Measurements from ENCODE around the gene PSMA3. TPM values are rescaled to one million over a fixed set of nuclear protein-coding genes. Genes with fewer than 3 reads are reported as not detected.

The PSMA3 gene
- total RNA-seq, 1 donor from 2014 or later = 197 TPM

GRCh38 chr14:58281969-58282368 is 37.3 kb downstream of the PSMA3 start:
- Mint-ChIP-seq H3K27me3 (no peaks in the 10 kb centered on the region), H3K36me3 (ENCODE audit: insufficient read depth) (peaks cover 19% of the 10 kb centered on the region), H3K4me1 (ENCODE audit: low read depth) (peaks cover 17% of the 10 kb centered on the region), H3K9me3 (ENCODE audit: low read depth) (no peaks in the 10 kb centered on the region), H3K4me3 (ENCODE audit: low read depth) (no peak overlapping the region), H3K27ac (peak overlapping the region; percentile 91)
- no peak for DNase-seq (ENCODE audit: low spot score, unreplicated experiment)
- TF ChIP-seq, protein P1, sequence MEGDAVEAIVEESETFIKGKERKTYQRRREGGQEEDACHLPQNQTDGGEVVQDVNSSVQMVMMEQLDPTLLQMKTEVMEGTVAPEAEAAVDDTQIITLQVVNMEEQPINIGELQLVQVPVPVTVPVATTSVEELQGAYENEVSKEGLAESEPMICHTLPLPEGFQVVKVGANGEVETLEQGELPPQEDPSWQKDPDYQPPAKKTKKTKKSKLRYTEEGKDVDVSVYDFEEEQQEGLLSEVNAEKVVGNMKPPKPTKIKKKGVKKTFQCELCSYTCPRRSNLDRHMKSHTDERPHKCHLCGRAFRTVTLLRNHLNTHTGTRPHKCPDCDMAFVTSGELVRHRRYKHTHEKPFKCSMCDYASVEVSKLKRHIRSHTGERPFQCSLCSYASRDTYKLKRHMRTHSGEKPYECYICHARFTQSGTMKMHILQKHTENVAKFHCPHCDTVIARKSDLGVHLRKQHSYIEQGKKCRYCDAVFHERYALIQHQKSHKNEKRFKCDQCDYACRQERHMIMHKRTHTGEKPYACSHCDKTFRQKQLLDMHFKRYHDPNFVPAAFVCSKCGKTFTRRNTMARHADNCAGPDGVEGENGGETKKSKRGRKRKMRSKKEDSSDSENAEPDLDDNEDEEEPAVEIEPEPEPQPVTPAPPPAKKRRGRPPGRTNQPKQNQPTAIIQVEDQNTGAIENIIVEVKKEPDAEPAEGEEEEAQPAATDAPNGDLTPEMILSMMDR (IDR thresholded peaks at IDR 0.05; ENCODE audit: unreplicated experiment) = no peak

DNA sequence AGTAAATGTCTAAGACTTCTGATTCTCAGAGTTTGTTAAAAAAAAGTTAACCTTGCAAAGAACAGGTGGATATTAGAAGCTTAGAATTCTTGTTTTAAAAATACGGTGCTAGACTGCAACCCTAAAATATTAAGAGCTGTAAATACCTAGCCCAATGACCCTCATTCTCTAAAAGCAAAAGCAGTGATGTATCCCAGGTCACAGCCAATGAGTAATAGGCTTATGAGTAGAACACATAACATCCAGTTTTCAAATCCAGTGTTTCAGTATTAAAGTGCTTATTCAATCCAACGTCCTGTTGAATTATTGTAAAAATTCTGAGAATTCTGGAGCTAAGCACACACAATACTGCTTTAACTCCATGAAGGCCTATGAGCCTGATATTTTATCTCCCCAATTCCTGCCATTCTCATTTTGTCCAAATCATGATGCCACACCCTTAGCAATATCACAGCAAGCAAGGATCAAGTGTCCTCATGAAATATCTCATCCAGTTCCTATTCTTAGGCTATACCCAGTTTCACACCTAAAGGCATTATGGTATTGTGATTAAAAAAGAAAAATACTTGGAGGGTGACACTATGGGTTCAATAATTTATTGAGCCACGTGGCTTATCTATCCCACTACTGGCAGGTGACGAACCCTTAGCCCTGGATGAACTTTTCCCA is 38.4 kb downstream of the PSMA3 start:
- H3K27me3 Mint-ChIP-seq = no peaks in the 10 kb centered on the region
- H3K4me1 Mint-ChIP-seq (ENCODE audit: low read depth) = peaks cover 27% of the 10 kb centered on the region
- H3K36me3 Mint-ChIP-seq (ENCODE audit: insufficient read depth) = peaks cover 24% of the 10 kb centered on the region

DNA sequence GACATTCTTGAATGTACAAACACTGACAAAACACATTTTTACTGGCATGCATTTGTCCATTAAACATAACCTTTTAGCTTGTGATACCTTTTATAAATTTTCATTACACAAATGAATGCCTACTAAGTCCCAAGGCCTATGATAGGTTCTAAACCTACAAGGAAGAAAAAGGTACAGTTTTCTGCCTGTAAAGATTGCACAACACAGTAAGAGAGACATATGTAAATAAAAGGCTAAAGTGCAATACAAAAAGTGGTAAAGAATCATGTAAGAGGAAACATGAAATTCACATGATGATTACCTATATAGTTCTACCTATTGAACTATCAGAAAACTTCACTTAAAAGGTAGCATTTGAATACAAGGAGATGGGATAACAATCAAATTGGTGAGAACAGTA is 39.1 kb downstream of the PSMA3 start:
- Mint-ChIP-seq H3K4me1 (ENCODE audit: low read depth) (peaks cover 32% of the 10 kb centered on the region), H3K27ac (no peak overlapping the region), H3K36me3 (ENCODE audit: insufficient read depth) (peaks cover 27% of the 10 kb centered on the region), H3K4me3 (ENCODE audit: low read depth) (no peak overlapping the region), H3K27me3 (no peaks in the 10 kb centered on the region), H3K9me3 (ENCODE audit: low read depth) (no peaks in the 10 kb centered on the region)
- DNase-seq (ENCODE audit: low spot score, unreplicated experiment) = no peak
- TF ChIP-seq, protein P1 (IDR thresholded peaks at IDR 0.05; ENCODE audit: unreplicated experiment) = no peak

More for the DNA sequence above, 38.4 kb downstream of the PSMA3 start:
- DNase-seq (ENCODE audit: low spot score, unreplicated experiment) = no peak
- TF ChIP-seq, protein P1 (IDR thresholded peaks at IDR 0.05; ENCODE audit: unreplicated experiment) = no peak
- Mint-ChIP-seq H3K9me3 (ENCODE audit: low read depth) (no peaks in the 10 kb centered on the region), H3K4me3 (ENCODE audit: low read depth) (no peak overlapping the region), H3K27ac (no peak overlapping the region)

GRCh38 chr14:58285132-58285531 is 40.5 kb downstream of the PSMA3 start:
- Mint-ChIP-seq H3K27me3 (no peaks in the 10 kb centered on the region), H3K9me3 (ENCODE audit: low read depth) (no peaks in the 10 kb centered on the region), H3K4me1 (ENCODE audit: low read depth) (peaks cover 34% of the 10 kb centered on the region), H3K36me3 (ENCODE audit: insufficient read depth) (peaks cover 33% of the 10 kb centered on the region), H3K27ac (no peak overlapping the region), H3K4me3 (ENCODE audit: low read depth) (no peak overlapping the region)
- TF ChIP-seq, protein P1 (IDR thresholded peaks at IDR 0.05; ENCODE audit: unreplicated experiment) = no peak
- DNase-seq (ENCODE audit: low spot score, unreplicated experiment) = no peak

- no peaks in the 10 kb centered on the region for H3K9me3 Mint-ChIP-seq (ENCODE audit: low read depth)
- TF ChIP-seq, protein P1 (IDR thresholded peaks at IDR 0.05; ENCODE audit: unreplicated experiment) = no peak
These were observed 43.0 kb downstream of the PSMA3 start for GRCh38 chr14:58287607-58288042.

More at GRCh38 chr14:58287607-58288042, 43.0 kb downstream of the PSMA3 start:
- Mint-ChIP-seq H3K4me3 (ENCODE audit: low read depth) (peak overlapping the region; percentile 14), H3K27me3 (no peaks in the 10 kb centered on the region), H3K36me3 (ENCODE audit: insufficient read depth) (peaks cover 33% of the 10 kb centered on the region), H3K4me1 (ENCODE audit: low read depth) (peaks cover 19% of the 10 kb centered on the region), H3K27ac (peak overlapping the region; percentile 87)
- DNase-seq (ENCODE audit: low spot score, unreplicated experiment) = no peak

All from progenitor cell of endocrine pancreas (in vitro differentiated cells).